SK-N-MC (cell line): ENCODE results near the gene CRYGN.

Source experiments
- DNase-seq: peaks from one replicate; pipeline ENCODE4 v3.0.0-alpha.2; 2011; ENCODE audit warnings: low read depth, low spot score
- H3K27ac ChIP-seq: fragments of 200-600 bp; sonication (generic); 2 replicates; pipeline ENCODE4 v1.5.1; 2016; ENCODE audit warnings: mixed run types
- H3K36me3 ChIP-seq: fragments of 200-600 bp; sonication (generic); 2 replicates; pipeline ENCODE4 v1.6.1; 2017; ENCODE audit warnings: antibody characterized with exemption, low read length, mixed read lengths; ENCODE audit not compliant: insufficient read depth
- H3K4me3 ChIP-seq: fragments of 200-600 bp; sonication (generic); 2 replicates; pipeline ENCODE4 v1.5.1; 2016
- H3K9ac ChIP-seq: fragments of 200-600 bp; sonication (generic); 2 replicates; pipeline ENCODE4 v1.8.0; 2017; ENCODE audit warnings: mixed run types, mixed read lengths; ENCODE audit not compliant: insufficient read length
- H3K9me3 ChIP-seq: fragments of 200-600 bp; sonication (generic); 2 replicates; pipeline ENCODE4 v1.6.1; 2017; ENCODE audit warnings: low read depth, mild to moderate bottlenecking, antibody characterized with exemption, low read length, moderate library complexity, mixed read lengths
- EZH2 ChIP-seq: fragments of 200-600 bp; sonication (generic); IDR thresholded peaks from one replicate; pipeline ENCODE4 v1.6.1; 2017; ENCODE audit warnings: antibody characterized with exemption
- FOXP2 ChIP-seq: optimal IDR thresholded peaks from 2 replicates; pipeline ENCODE3; 2011; ENCODE audit warnings: mild to moderate bottlenecking, moderate library complexity; ENCODE audit not compliant: insufficient read depth; ENCODE audit errors: extremely low read length, control extremely low read depth
- POLR2AphosphoS5 ChIP-seq: IDR thresholded peaks from 2 replicates; pipeline ENCODE4 v1.6.1; 2012; ENCODE audit warnings: mild to moderate bottlenecking, low read depth, low read length, borderline replicate concordance

The CRYGN gene

DNA sequence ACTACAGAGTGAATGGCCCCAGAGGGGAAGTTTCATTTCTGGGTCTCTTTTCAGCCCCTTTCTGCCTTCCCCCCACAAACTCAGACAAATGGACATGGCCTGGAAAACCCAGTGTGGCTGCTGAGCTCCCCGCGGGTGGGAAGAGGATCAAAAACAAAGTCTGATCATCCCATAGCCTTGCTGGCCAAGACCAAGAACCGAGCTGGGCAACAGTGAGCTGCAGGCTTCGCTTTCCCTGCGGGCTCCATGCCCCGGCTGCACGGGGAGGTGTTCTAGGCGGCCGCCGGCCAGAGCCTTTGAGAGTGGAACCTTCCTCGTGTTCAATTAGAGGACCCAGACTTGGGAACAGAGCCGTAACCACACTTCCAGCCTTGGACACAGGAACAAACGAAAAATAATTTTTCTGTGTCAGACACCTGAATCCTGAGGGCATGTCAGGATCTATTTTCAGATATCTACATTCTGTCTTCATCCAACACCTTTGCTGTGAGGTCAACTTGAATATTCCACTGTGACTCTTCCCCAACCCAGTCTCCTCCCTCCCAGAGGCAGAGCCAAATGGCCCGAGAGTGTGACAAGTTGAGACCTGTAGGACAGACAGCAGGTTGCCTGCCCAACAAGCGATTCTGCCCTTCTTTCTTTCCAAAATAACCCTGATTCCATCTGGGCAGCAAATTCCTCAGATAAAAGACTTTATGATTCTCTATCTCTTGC lies 56.1 kb downstream of the CRYGN start:
- H3K9ac ChIP-seq: no peak overlapping the region
- no peak for DNase-seq
- H3K36me3 ChIP-seq: no peaks in the 10 kb centered on the region
- no peaks in the 10 kb centered on the region for H3K9me3 ChIP-seq
- H3K27ac ChIP-seq: no peak overlapping the region
- TF ChIP-seq EZH2 (no peak), FOXP2 (no peak), POLR2AphosphoS5 (no peak)
- H3K4me3 ChIP-seq: no peak overlapping the region

GRCh38 chr7:151382079-151382885 lies 57.7 kb downstream of the CRYGN start:
- TF ChIP-seq FOXP2 (no peak), EZH2 (no peak), POLR2AphosphoS5 (no peak)
- no peaks in the 10 kb centered on the region for H3K36me3 ChIP-seq
- no peak overlapping the region for H3K4me3 ChIP-seq
- H3K27ac ChIP-seq: no peak overlapping the region
- no peak for DNase-seq
- H3K9ac ChIP-seq: no peak overlapping the region
- no peaks in the 10 kb centered on the region for H3K9me3 ChIP-seq

DNA sequence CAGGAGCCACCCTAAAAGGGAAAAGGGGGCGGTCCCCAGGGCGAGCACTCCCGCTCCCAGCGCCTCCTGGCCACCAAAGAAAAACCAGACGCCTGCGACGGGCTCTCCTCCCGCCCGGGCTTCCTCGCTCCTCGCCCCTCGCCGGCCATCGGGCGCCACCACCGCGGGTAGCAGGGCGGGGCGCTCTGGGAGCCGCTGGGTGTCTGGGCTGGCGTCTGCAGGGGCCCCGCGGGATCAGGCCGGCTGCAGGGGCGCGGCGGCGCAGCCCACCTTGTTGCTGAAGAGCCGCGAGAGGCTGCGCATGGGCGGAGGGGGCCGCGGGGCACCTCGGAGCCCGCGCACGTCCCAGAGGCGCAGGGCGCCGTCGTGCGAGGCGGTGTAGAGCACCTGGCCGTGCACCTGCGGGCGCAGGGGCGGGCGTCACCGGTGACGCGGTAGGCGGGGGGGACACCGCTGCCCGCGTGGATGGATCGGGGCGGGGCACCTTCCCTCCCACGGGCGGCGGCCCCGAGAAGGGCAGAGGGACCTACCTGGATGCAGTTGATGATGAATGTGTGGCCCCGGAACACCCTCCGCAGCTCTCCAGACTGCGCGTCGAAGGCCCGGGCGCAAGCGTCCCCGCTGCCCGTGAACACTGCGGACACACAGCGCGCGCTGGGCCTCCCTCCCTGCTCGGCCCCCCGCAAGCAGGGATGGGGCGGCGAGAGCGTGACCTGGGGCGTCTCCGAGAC lies 58.4 kb downstream of the CRYGN start:
- no peak overlapping the region for H3K4me3 ChIP-seq
- DNase-seq: no peak
- H3K27ac ChIP-seq: no peak overlapping the region
- TF ChIP-seq POLR2AphosphoS5: no peak
- H3K36me3 ChIP-seq: no peaks in the 10 kb centered on the region
- H3K9me3 ChIP-seq: no peaks in the 10 kb centered on the region
- no peak overlapping the region for H3K9ac ChIP-seq

GRCh38 chr7:151381098-151381347 lies 58.9 kb downstream of the CRYGN start:
- H3K9ac ChIP-seq: no peak overlapping the region

GRCh38 chr7:151380199-151381097 lies 59.5 kb downstream of the CRYGN start:
- DNase-seq: no peak
- no peak overlapping the region for H3K9ac ChIP-seq
- no peak overlapping the region for H3K27ac ChIP-seq
- H3K36me3 ChIP-seq: no peaks in the 10 kb centered on the region
- no peak overlapping the region for H3K4me3 ChIP-seq
- no peak for TF ChIP-seq POLR2AphosphoS5
- no peak for TF ChIP-seq FOXP2
- TF ChIP-seq EZH2: no peak
- no peaks in the 10 kb centered on the region for H3K9me3 ChIP-seq

More at GRCh38 chr7:151381098-151381347, 58.9 kb downstream of the CRYGN start:
- DNase-seq: no peak
- Histone ChIP-seq H3K36me3 (no peaks in the 10 kb centered on the region), H3K4me3 (no peak overlapping the region), H3K9me3 (no peaks in the 10 kb centered on the region), H3K27ac (no peak overlapping the region)
- no peak for TF ChIP-seq EZH2
- TF ChIP-seq POLR2AphosphoS5: no peak
- no peak for TF ChIP-seq FOXP2

GRCh38 chr7:151379534-151380198 lies 60.3 kb downstream of the CRYGN start:
- Histone ChIP-seq H3K36me3 (no peaks in the 10 kb centered on the region), H3K4me3 (no peak overlapping the region), H3K27ac (no peak overlapping the region), H3K9ac (no peak overlapping the region), H3K9me3 (no peaks in the 10 kb centered on the region)
- TF ChIP-seq POLR2AphosphoS5 (no peak), FOXP2 (no peak), EZH2 (no peak)
- no peak for DNase-seq

DNA sequence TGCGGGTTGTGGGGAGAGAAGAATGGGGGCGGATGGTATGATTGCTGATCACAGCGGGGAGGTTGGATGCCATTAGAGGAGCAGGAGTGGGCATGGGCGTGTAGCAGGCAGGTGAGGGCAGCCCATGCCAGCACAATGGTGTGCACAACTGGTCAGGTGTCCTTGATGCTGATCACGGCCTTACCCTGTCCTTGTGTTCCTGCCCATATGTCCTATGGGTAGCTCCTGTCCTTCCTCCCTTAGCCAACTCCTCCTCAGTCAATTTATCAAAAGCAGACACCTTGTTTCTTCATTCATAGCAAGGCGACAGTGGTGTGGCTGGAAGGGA lies 60.8 kb downstream of the CRYGN start:
- TF ChIP-seq EZH2: no peak
- TF ChIP-seq FOXP2: no peak
- TF ChIP-seq POLR2AphosphoS5: no peak
- Histone ChIP-seq H3K27ac (no peak overlapping the region), H3K9me3 (no peaks in the 10 kb centered on the region), H3K36me3 (no peaks in the 10 kb centered on the region), H3K9ac (no peak overlapping the region), H3K4me3 (no peak overlapping the region)
- DNase-seq: no peak
